Measurements from ENCODE around the gene ANKRD36C. TPM values are rescaled to one million over a fixed set of nuclear protein-coding genes. Genes with fewer than 3 reads are reported as not detected.

The ANKRD36C gene
- total RNA-seq = 56.2 and 104 TPM in 2 replicates

GRCh38 chr2:95991351-95992094, at the start of gene ANKRD36C:
TSS of gene ANKRD36C (minus strand) at chr2:95991824. CDS start at chr2:95991708, 116 bp downstream.

GRCh38 chr2:96034792-96035191, 43.2 kb upstream of the ANKRD36C start, which contains the start of gene GPAT2:
TSS of gene GPAT2 (minus strand) at chr2:96034916. CDS start at chr2:96032359, 2,557 bp downstream.

Small RNA genes within 50 kb of the gene (small RNA-seq; reads per million reads assigned to genes)
- gene RN7SL210P = not detected

Other genes with a start within 250 kb of the ANKRD36C start
- 12.8 and 18.3 TPM in 2 replicates for gene GPAT2, start 43.1 kb upstream of the ANKRD36C start, total RNA-seq
- gene ADRA2B, start 124.7 kb upstream of the ANKRD36C start, total RNA-seq = under 0.01 TPM in 1 of 2 replicates, not detected in the other
- gene ASTL, start 146.7 kb upstream of the ANKRD36C start, total RNA-seq = not detected in 2 replicates
- 0.33 and 1.7 TPM in 2 replicates for gene DUSP2, start 153.6 kb upstream of the ANKRD36C start, total RNA-seq
- 188 and 224 TPM in 2 replicates for gene STARD7, start 217.0 kb upstream of the ANKRD36C start, total RNA-seq